ENCODE results near the gene UPF2. TPM values are rescaled to one million over a fixed set of nuclear protein-coding genes. Genes with fewer than 3 reads are reported as not detected.

UPF2 gene
- total RNA-seq, 1 donor, result 19.0 TPM

- no peak overlapping the region for H3K4me3 ChIP-seq (ENCODE audit: low read depth, low read length)
- TF ChIP-seq CTCF (IDR thresholded peaks at IDR 0.05; ENCODE audit: insufficient read depth, low read depth, low read length), result no peak
- DNase-seq (ENCODE audit: low read depth), result no peak
Measured at GRCh38 chr10:11880151-11881029, 162.2 kb downstream of the UPF2 start.

DNA sequence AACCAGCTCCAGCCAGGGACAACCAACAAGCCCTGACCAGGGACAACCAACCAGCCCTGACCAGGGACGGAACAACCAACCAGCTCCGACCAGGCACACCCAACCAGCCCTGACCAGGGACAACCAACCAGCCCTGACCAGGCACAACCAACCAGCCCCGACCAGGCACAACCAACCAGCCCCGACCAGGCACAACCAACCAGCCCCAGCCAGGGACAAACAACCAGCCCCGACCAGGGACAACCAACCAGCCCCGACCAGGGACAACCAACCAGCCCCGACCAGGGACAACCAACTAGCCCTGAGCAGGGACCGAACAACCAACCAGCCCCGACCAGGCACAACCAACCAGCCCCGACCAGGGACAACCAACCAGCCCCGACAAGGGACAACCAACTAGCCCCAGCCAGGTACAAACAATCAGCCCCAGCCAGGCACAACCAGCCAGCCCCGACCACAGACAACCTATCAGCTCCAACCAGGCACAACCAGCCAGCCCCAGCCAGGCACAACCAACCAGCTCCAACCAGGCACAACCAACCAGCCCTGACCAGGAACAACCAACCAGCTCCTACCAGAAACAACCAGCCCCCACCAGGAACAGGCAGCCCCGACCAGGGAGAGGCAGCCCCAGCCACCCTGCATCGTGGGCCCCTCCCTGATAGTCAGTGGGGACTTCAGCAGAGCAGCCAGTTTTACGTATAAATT lies 163.1 kb downstream of the UPF2 start:
- no peak for TF ChIP-seq CTCF (IDR thresholded peaks at IDR 0.05; ENCODE audit: insufficient read depth, low read depth, low read length)
- no peak for DNase-seq (ENCODE audit: low read depth)
- H3K4me3 ChIP-seq (ENCODE audit: low read depth, low read length), result no peak overlapping the region

GRCh38 chr10:11878776-11879175 lies 163.8 kb downstream of the UPF2 start:
- DNase-seq (ENCODE audit: low read depth), result no peak

GRCh38 chr10:11877591-11877905 lies 165.1 kb downstream of the UPF2 start:
- no peak overlapping the region for H3K4me3 ChIP-seq (ENCODE audit: low read depth, low read length)
- TF ChIP-seq CTCF (IDR thresholded peaks at IDR 0.05; ENCODE audit: insufficient read depth, low read depth, low read length), result no peak
- no peak for DNase-seq (ENCODE audit: low read depth)

More at GRCh38 chr10:11878776-11879175, 163.8 kb downstream of the UPF2 start:
- TF ChIP-seq CTCF (IDR thresholded peaks at IDR 0.05; ENCODE audit: insufficient read depth, low read depth, low read length), result no peak
- no peak overlapping the region for H3K4me3 ChIP-seq (ENCODE audit: low read depth, low read length)

- H3K4me3 ChIP-seq (ENCODE audit: low read depth, low read length), result no peak overlapping the region
- no peak for TF ChIP-seq CTCF (IDR thresholded peaks at IDR 0.05; ENCODE audit: insufficient read depth, low read depth, low read length)
- DNase-seq (ENCODE audit: low read depth), result no peak
Measured at GRCh38 chr10:11876805-11877590, 165.6 kb downstream of the UPF2 start.

GRCh38 chr10:11876324-11876723 lies 166.3 kb downstream of the UPF2 start:
- DNase-seq (ENCODE audit: low read depth), result no peak
- H3K4me3 ChIP-seq (ENCODE audit: low read depth, low read length), result no peak overlapping the region
- TF ChIP-seq CTCF (IDR thresholded peaks at IDR 0.05; ENCODE audit: insufficient read depth, low read depth, low read length), result no peak

Measured in fibroblast of villous mesenchyme (primary cell).